ENCODE measurements around the gene CTTNBP2. TPM values are rescaled to one million over a fixed set of nuclear protein-coding genes. Genes with fewer than 3 reads are reported as not detected.

CTTNBP2 gene
- total RNA-seq, 1 donor from 2014 or later: 2.9 TPM

DNA sequence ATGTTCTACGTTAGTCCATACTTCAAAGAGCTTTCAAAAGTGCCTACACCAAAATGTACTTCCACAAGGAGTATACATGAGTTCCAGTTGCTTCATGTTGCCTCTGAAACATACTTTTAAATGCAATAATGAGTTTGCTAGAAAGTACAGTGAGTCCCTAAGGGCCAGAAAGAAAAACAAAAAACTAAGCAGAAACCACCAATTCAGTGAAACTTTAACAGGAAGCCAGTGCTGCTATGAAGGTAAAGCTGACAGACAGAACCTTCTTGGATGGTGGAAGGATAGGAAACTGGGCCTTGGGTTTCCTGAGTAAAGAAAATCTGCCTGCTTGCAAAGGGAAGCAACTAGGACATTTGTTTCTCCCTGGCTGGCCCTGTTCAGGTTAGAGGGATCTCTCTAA is 104.2 kb downstream of the CTTNBP2 start:
- no peak for DNase-seq (ENCODE audit: low spot score)
- Mint-ChIP-seq H3K9me3 (ENCODE audit: low read depth) (no peaks in the 10 kb centered on the region), H3K27me3 (ENCODE audit: low read depth) (no peaks in the 10 kb centered on the region), H3K4me1 (ENCODE audit: low read depth) (peaks cover 9% of the 10 kb centered on the region), H3K36me3 (ENCODE audit: low read depth) (no peaks in the 10 kb centered on the region), H3K4me3 (ENCODE audit: unreplicated experiment) (no peak overlapping the region), H3K27ac (ENCODE audit: unreplicated experiment) (no peak overlapping the region)
- TF ChIP-seq, protein P1, sequence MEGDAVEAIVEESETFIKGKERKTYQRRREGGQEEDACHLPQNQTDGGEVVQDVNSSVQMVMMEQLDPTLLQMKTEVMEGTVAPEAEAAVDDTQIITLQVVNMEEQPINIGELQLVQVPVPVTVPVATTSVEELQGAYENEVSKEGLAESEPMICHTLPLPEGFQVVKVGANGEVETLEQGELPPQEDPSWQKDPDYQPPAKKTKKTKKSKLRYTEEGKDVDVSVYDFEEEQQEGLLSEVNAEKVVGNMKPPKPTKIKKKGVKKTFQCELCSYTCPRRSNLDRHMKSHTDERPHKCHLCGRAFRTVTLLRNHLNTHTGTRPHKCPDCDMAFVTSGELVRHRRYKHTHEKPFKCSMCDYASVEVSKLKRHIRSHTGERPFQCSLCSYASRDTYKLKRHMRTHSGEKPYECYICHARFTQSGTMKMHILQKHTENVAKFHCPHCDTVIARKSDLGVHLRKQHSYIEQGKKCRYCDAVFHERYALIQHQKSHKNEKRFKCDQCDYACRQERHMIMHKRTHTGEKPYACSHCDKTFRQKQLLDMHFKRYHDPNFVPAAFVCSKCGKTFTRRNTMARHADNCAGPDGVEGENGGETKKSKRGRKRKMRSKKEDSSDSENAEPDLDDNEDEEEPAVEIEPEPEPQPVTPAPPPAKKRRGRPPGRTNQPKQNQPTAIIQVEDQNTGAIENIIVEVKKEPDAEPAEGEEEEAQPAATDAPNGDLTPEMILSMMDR (IDR thresholded peaks at IDR 0.05): no peak

DNA sequence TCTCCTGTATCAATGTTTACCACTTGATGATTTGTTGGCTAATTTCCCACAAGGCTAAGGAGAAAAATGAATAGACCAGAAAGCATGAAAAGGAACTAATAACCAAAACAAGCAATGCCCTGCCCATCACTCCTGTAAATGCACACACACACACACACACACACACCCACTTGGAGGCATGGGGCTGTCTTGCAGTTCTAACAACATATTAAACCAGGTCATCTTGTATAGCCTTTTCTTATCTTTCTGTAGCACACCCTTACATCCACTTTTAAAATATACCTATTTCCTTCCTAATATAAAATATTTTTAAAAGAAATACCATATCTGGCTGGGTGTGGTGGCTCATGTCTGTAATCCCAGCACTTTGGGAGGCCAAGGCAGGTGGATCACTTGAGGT is 105.3 kb downstream of the CTTNBP2 start:
- no peak overlapping the region for H3K4me3 Mint-ChIP-seq (ENCODE audit: unreplicated experiment)
- no peak overlapping the region for H3K27ac Mint-ChIP-seq (ENCODE audit: unreplicated experiment)
- H3K27me3 Mint-ChIP-seq (ENCODE audit: low read depth): no peaks in the 10 kb centered on the region
- DNase-seq (ENCODE audit: low spot score): no peak
- peaks cover 9% of the 10 kb centered on the region for H3K4me1 Mint-ChIP-seq (ENCODE audit: low read depth)
- TF ChIP-seq, protein P1 (IDR thresholded peaks at IDR 0.05): no peak
- H3K36me3 Mint-ChIP-seq (ENCODE audit: low read depth): no peaks in the 10 kb centered on the region
- no peaks in the 10 kb centered on the region for H3K9me3 Mint-ChIP-seq (ENCODE audit: low read depth)

DNA sequence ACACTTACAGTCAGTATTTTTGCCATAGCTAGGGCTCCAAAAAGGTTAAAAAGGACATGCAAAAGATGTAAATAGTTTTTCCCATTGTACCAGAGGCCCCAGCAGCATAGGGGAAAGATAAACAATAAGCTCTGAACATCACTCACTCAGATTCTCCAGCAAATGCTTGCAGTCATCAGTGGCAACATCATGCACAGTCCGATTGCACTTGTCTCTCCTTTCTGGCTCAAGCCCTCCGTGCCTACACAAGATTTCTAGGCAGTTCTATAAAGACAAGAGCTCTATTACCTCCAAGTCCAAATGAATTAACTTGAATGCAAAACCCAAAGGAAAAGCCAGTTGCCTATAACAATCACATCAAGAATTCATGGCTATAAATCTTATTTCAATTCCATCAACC is 106.3 kb downstream of the CTTNBP2 start:
- H3K36me3 Mint-ChIP-seq (ENCODE audit: low read depth): no peaks in the 10 kb centered on the region
- TF ChIP-seq, protein P1 (IDR thresholded peaks at IDR 0.05): no peak
- no peak overlapping the region for H3K27ac Mint-ChIP-seq (ENCODE audit: unreplicated experiment)
- no peak for DNase-seq (ENCODE audit: low spot score)
- H3K9me3 Mint-ChIP-seq (ENCODE audit: low read depth): no peaks in the 10 kb centered on the region
- no peak overlapping the region for H3K4me3 Mint-ChIP-seq (ENCODE audit: unreplicated experiment)
- H3K4me1 Mint-ChIP-seq (ENCODE audit: low read depth): peaks cover 9% of the 10 kb centered on the region
- no peaks in the 10 kb centered on the region for H3K27me3 Mint-ChIP-seq (ENCODE audit: low read depth)

- Mint-ChIP-seq H3K9me3 (ENCODE audit: low read depth) (no peaks in the 10 kb centered on the region), H3K27me3 (ENCODE audit: low read depth) (no peaks in the 10 kb centered on the region), H3K36me3 (ENCODE audit: low read depth) (no peaks in the 10 kb centered on the region), H3K4me1 (ENCODE audit: low read depth) (peaks cover 9% of the 10 kb centered on the region), H3K27ac (ENCODE audit: unreplicated experiment) (no peak overlapping the region), H3K4me3 (ENCODE audit: unreplicated experiment) (no peak overlapping the region)
- DNase-seq (ENCODE audit: low spot score): no peak
- TF ChIP-seq, protein P1 (IDR thresholded peaks at IDR 0.05): no peak
Measured at GRCh38 chr7:117764031-117764430, 109.2 kb downstream of the CTTNBP2 start.

- H3K4me3 Mint-ChIP-seq (ENCODE audit: unreplicated experiment): no peak overlapping the region
- H3K27me3 Mint-ChIP-seq (ENCODE audit: low read depth): no peaks in the 10 kb centered on the region
- TF ChIP-seq, protein P1 (IDR thresholded peaks at IDR 0.05): no peak
- H3K27ac Mint-ChIP-seq (ENCODE audit: unreplicated experiment): no peak overlapping the region
- no peaks in the 10 kb centered on the region for H3K36me3 Mint-ChIP-seq (ENCODE audit: low read depth)
- no peaks in the 10 kb centered on the region for H3K9me3 Mint-ChIP-seq (ENCODE audit: low read depth)
- no peak for DNase-seq (ENCODE audit: low spot score)
- peaks cover 4% of the 10 kb centered on the region for H3K4me1 Mint-ChIP-seq (ENCODE audit: low read depth)
Measured at GRCh38 chr7:117762055-117762454, 111.2 kb downstream of the CTTNBP2 start.
